ENCODE data around the gene WDR74. TPM values are rescaled to one million over a fixed set of nuclear protein-coding genes. Genes with fewer than 3 reads are reported as not detected.

Gene WDR74
- total and polyA plus RNA-seq, 8 donors = 27.7 to 67.9 (median 46.6) TPM

GRCh38 chr11:62854825-62855570 lies 15.6 kb upstream of the WDR74 start:
- WGBS, 5 donors = 1 to 3% (median 1%) methylated on average over 15 of the region's 15 CpGs
- Histone ChIP-seq H3K9me3 (no peaks in the 10 kb centered on the region), H3K36me3 (peaks cover 31 to 35% (median 32%) of the 10 kb centered on the region in 4 donors), H3K27ac (peak overlapping the region; percentile 78 to 89 (median 79)), H3K4me1 (peaks cover 29 to 62% (median 42%) of the 10 kb centered on the region in 4 donors), H3K4me3 (peak overlapping the region; percentile 59 to 99 (median 82)), H3K27me3 (no peaks in the 10 kb centered on the region)
- intact Hi-C loops (cut with DNase I; ENCODE audit: low total_unique reads) = loop anchor here (10.0 kb wide), 1 partner anchor 60 kb away; the partner anchor contains the start of gene TMEM223
- TF ChIP-seq, protein P1, sequence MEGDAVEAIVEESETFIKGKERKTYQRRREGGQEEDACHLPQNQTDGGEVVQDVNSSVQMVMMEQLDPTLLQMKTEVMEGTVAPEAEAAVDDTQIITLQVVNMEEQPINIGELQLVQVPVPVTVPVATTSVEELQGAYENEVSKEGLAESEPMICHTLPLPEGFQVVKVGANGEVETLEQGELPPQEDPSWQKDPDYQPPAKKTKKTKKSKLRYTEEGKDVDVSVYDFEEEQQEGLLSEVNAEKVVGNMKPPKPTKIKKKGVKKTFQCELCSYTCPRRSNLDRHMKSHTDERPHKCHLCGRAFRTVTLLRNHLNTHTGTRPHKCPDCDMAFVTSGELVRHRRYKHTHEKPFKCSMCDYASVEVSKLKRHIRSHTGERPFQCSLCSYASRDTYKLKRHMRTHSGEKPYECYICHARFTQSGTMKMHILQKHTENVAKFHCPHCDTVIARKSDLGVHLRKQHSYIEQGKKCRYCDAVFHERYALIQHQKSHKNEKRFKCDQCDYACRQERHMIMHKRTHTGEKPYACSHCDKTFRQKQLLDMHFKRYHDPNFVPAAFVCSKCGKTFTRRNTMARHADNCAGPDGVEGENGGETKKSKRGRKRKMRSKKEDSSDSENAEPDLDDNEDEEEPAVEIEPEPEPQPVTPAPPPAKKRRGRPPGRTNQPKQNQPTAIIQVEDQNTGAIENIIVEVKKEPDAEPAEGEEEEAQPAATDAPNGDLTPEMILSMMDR (IDR thresholded peaks at IDR 0.05) = no peak
- TF ChIP-seq POLR2A (IDR thresholded peaks at IDR 0.05) = no peak
- no peak for TF ChIP-seq EP300 (IDR thresholded peaks at IDR 0.05)
- TF ChIP-seq POLR2AphosphoS5 (IDR thresholded peaks at IDR 0.05) = no peak
- DNase-seq = no peak

DNA sequence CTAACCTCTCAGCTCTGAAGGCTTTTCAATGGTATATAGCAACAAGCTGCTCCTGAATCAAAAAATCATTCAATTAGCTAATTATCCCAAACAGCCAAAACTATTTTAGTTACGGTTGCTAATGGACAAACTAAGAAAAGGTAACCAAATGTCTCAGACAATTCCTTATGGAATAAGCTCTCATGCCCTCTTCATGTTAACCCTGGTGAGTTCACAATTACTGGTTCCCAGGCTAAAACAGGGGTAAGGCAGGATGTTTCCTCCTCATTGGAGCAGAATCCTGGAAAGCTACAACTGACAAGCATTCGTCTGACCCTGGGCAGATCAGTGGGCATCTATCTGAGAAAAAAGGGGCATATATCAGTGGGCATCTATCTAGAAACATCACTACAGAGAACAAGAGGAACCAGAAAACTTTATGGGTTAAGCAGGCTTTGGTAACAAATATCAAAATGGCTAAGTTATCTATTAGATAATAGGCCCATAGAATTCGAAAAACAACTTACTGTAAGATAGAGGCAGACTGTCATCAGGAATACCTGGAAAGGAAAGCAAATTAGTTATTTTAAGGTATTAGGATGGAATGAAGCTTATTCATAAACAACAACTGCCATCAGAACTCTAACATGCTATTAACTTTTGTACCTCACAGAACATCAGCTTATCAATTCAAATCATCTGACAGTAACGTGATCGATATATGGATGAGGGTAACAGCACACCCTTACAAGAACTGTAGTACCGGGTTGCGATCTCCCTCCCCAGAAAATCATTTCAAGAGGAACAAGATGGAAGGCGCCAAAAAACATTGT lies 14.8 kb upstream of the WDR74 start:
- Histone ChIP-seq H3K4me3 (peak overlapping the region; percentile 59 to 99 (median 82)), H3K27ac (peak overlapping the region in 3 of 5 donors; percentile 79 to 89 (median 84)), H3K9me3 (no peaks in the 10 kb centered on the region), H3K36me3 (peaks cover 31 to 35% (median 32%) of the 10 kb centered on the region in 4 donors), H3K27me3 (no peaks in the 10 kb centered on the region), H3K4me1 (peaks cover 29 to 62% (median 42%) of the 10 kb centered on the region in 4 donors)
- intact Hi-C loops (cut with DNase I; ENCODE audit: low total_unique reads) = loop anchor here (10.0 kb wide), 1 partner anchor 59 kb away; the partner anchor contains the start of gene TMEM223
- TF ChIP-seq EP300 (IDR thresholded peaks at IDR 0.05) (no peak), POLR2A (IDR thresholded peaks at IDR 0.05) (no peak), POLR2AphosphoS5 (IDR thresholded peaks at IDR 0.05) (no peak)
- TF ChIP-seq, protein P1 (IDR thresholded peaks at IDR 0.05) = no peak
- 5 to 9% (median 8%) methylated on average over 8 of the region's 8 CpGs for WGBS, 5 donors
- no peak for DNase-seq

DNA sequence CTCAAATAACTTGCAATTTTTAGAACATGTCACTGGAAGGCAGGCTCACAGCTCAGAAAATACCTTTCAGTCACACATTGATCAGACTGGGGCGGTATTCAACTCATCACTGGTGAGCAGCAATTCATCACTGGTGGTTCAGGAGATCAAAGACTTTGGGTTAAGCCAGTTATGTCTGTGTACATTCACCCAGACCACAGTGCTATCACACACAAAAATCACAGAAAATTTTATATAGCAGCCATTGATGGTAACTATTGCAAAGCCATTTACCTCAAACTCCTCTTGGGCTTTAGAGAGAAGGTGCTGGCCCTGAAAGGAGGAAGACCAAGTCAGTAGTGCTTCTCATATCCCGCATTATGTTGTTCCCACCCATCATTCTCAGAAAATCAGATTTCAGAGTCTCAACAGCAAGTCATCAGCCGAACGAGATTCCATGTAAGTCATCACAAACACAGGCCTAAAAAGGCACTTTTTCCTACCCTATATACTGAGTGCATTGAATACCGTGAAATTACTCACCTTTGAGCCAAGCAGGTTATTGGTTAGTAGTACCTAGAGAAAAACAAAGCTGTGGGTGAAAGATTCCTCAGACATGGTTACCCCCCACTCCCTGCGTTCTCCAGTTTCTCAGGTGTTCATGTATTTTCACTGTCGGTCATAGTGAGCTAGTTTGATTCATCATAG lies 14.0 kb upstream of the WDR74 start:
- peaks cover 31 to 35% (median 32%) of the 10 kb centered on the region in 4 donors for H3K36me3 ChIP-seq
- TF ChIP-seq, protein P1 (IDR thresholded peaks at IDR 0.05) = no peak
- TF ChIP-seq POLR2A (IDR thresholded peaks at IDR 0.05) = no peak
- DNase-seq = no peak
- no peaks in the 10 kb centered on the region for H3K9me3 ChIP-seq
- H3K4me1 ChIP-seq = peaks cover 29 to 62% (median 42%) of the 10 kb centered on the region in 4 donors
- intact Hi-C loops (cut with DNase I; ENCODE audit: low total_unique reads) = loop anchor here (10.0 kb wide), 1 partner anchor 59 kb away; the partner anchor contains the start of gene TMEM223
- peak overlapping the region in 3 of 4 donors; percentile 72 to 99 (median 92) for H3K4me3 ChIP-seq
- no peaks in the 10 kb centered on the region for H3K27me3 ChIP-seq
- peak overlapping the region in 3 of 5 donors; percentile 79 to 89 (median 84) for H3K27ac ChIP-seq
- 32 to 53% (median 46%) methylated on average over 7 of the region's 7 CpGs for WGBS, 5 donors

Data from stomach (tissue), 9 donors.